H4 (cell line): ENCODE data around the gene DNMBP. TPM values are rescaled to one million over a fixed set of nuclear protein-coding genes. Genes with fewer than 3 reads are reported as not detected.

Experiments used
- DNase-seq: peaks from one replicate; pipeline ENCODE4 v3.0.0-alpha.2; 2015; ENCODE audit warnings: low spot score
- total RNA-seq: library from RNA; depleted of rRNA; stranded (reverse); fragments of >200 nt; shearing (Covaris generic); gene quantifications from 2 replicates; pipeline ENCODE4 v1.2.3, GENCODE V29; 2014; rRNA removed

The DNMBP gene
- total RNA-seq, 1 experiment from 2014 or later = 7.3 TPM

- no peak for DNase-seq
These were observed 173.8 kb downstream of the DNMBP start for GRCh38 chr10:99835947-99836346.

- no peak for DNase-seq
These were observed 175.3 kb downstream of the DNMBP start for GRCh38 chr10:99834410-99834809.

- DNase-seq = no peak
These were observed 177.3 kb downstream of the DNMBP start for GRCh38 chr10:99832439-99832838.

- DNase-seq = no peak
These were observed 181.3 kb downstream of the DNMBP start for GRCh38 chr10:99828464-99828863.

- DNase-seq = no peak
These were observed 181.8 kb downstream of the DNMBP start for GRCh38 chr10:99827936-99828335.

Other genes with a start within 250 kb of the DNMBP start
- 2.1 and 4.0 TPM in 2 replicates for gene ABCC2, start 227.3 kb downstream of the DNMBP start, total RNA-seq
- not detected in 2 replicates for gene CPN1, start 71.9 kb upstream of the DNMBP start, total RNA-seq
- 37.3 and 42.5 TPM in 2 replicates for gene ERLIN1, start 176.1 kb upstream of the DNMBP start, total RNA-seq
- gene CHUK, start 219.6 kb upstream of the DNMBP start, total RNA-seq = 17.9 and 20.1 TPM in 2 replicates